ENCODE data around the gene SSMEM1. TPM values are rescaled to one million over a fixed set of nuclear protein-coding genes. Genes with fewer than 3 reads are reported as not detected.

Gene SSMEM1
- not detected for total RNA-seq

GRCh38 chr7:130207642-130208041, at the start of gene SSMEM1:
Gene SSMEM1 (plus strand): TSS chr7:130207860. CDS start chr7:130207911, 51 bp downstream.

GRCh38 chr7:130205084-130205947, 2.3 kb upstream of the SSMEM1 start, which contains the start of gene TMEM209:
Gene TMEM209 (minus strand): TSS chr7:130205406. CDS start chr7:130205375, 31 bp downstream.

Other genes with a start within 250 kb of the SSMEM1 start
- 12.8 TPM for gene ZC3HC1, start 156.5 kb upstream of the SSMEM1 start, total RNA-seq
- 87.3 TPM for gene KLHDC10, start 137.3 kb upstream of the SSMEM1 start, total RNA-seq
- gene TMEM209, start 2.5 kb upstream of the SSMEM1 start, total RNA-seq: 12.5 TPM
- not detected for gene CPA2, start 59.0 kb downstream of the SSMEM1 start, total RNA-seq
- gene CPA4, start 85.3 kb downstream of the SSMEM1 start, total RNA-seq: not detected
- gene CPA5, start 137.0 kb downstream of the SSMEM1 start, total RNA-seq: not detected
- not detected for gene CPA1, start 172.6 kb downstream of the SSMEM1 start, total RNA-seq
- gene CEP41, start 233.2 kb downstream of the SSMEM1 start, total RNA-seq: 29.1 TPM